ENCODE results near the gene ATP6V1G2.
"Not testable (repeated sequence)": the region's sequence is repeated elsewhere in the genome, so short reads cannot be mapped to it uniquely, and the experiment has no call there.

ATP6V1G2 gene

DNA sequence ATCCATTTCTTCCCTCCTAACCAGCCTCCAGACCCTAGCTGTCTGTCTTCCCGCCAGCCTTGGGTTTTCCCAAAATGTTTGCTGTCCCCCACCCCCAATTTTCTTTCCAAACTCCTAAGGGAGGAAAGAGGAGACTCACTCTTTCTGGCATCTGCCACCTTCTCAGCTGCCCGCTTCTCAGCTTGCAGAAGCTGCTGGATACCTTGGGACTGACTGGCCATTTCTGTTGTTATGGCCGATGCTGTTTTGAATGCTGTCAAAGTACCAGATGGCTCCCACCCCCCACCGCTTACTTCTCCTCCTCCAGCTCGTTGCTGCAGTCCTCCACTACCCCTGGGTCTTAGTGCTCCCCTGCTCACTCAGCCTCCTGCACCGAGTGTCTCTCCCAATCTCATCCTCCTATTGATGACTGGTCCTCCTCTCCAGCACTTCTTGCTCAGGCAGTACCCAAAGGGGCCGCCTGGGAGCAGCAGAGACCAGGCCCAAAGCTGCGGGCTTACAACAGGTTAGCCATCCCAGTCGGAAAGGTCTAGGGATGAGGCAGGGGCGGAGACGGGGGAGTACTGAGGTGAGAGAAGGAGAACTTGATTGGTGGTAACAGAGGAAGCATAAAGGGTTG lies at the start of gene ATP6V1G2:
Gene ATP6V1G2 (minus strand): TSS at position 270 of the 619 bp plus-strand sequence. CDS start 49 bp downstream, at position 221.
- DNase-seq (ENCODE audit: insufficient read length, low spot score): peak; percentile 87
- peak; percentile 69 for FAIRE-seq

DNA sequence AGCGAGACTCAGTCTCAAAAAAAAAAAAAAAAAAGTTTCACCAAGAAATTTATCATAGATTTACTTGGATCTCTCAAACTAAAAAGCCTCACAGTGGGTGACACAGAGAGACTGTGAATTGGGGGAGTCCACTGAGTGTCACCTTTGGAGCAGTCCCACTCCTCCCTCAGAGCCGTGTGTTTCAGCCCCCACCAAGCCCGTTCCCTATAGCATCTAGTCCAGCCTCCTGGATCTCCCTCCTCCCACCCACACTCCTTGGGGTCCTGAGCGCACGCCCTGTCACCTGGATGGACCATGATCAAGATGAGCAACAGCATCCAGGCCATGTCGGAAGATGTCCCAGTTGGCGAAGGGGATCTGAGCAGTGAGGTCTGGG lies 46.0 kb upstream of the ATP6V1G2 start:
- FAIRE-seq: no peak
- DNase-seq (ENCODE audit: insufficient read length, low spot score): no peak

DNA sequence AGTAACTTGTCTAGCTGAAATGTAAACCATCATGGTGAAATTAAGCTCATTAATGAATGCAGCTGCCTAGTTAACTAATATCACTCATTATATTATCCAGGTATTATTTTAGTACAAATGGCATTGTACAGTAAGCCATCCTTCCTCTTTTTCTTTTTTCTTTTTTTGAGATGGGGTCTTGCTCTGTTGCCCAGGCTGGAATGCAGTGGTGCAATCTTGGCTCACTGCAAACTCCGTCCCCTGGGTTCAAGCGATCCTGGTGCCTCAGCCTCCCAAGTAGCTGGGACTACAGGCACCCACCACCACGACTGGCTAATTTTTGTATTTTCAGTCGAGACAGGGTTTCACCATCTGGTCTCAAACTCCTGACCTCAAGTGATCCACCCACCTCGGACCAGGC lies 44.3 kb upstream of the ATP6V1G2 start:
- DNase-seq (ENCODE audit: insufficient read length, low spot score); FAIRE-seq: not testable (repeated sequence)

DNA sequence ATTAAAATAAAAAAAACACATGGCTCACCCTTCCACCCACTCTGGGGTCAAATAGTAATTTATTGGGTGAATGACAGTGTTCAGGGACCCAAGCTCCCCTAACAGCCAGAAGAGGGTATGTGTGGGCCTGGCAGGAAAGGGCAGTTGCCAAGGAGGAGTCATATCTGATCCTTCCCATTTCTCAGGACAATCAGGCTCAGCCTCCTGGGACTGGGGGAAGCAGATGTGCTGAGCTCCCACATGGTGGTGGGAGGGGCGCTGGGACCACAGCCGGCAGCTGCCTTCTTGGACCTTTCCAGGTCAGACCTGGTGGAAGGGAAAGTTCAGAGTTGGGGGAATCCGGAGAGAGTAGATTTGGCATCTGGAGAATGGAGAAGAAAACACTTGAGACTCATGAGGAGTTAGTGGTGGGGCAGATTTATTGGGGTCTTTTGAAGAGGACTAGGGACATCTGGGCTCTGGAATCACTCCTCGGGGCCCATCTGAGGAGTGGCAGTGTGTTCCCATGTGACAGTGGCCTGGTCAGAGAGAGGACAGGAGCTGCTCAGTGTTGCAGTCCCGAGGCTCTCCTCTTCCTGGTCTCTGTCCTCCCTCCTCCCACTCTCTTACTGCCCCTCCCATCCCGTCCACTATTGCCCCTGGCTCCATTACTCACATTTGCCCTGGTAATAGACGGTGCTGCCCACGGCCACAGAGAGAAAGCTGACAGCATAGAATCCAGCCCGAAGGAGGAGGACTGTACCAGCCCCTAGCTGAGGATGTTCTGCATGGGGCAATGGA lies 42.7 kb upstream of the ATP6V1G2 start:
- DNase-seq (ENCODE audit: insufficient read length, low spot score): no peak
- FAIRE-seq: no peak

DNA sequence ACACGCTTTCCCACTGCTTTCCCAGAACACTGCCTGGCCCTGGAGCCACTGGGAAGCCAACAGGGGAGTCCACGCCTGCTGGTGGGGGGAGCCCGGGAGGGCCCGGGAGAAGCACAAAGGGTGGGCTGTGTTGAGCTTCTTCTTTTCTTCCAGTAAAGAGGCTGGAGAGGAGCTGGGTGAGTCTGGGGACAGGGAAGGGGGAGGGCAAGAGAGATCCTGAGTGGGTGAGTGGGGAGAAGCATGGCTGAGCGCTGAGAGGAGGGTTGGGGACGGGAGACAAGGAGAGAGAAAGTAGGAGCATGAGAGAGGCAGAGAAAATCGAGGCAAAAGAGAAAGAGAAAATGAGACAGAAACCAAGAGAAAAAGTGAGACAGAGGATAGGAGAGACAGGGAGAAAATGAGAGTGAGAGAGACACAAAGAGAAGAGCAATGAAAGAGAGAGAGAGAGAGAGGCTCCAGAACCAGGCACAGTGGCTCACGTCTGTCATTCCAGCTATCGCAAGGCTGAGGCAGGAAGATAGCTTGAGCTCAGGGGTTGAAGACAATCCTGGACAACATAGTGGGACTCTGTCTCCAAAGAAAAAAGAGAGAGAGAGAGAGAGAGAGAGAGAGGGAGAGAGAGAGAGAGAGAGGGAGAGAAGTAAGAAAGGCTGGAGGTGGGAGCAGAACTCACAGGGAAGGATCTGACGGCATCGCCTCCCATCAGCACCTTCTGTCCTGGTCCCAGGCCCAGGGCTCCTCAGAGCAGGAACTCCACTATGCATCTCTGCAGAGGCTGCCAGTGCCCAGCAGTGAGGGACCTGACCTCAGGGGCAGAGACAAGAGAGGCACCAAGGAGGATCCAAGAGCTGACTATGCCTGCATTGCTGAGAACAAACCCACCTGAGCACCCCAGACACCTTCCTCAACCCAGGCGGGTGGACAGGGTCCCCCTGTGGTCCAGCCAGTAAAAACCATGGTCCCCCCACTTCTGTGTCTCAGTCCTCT lies 41.7 kb upstream of the ATP6V1G2 start:
- FAIRE-seq (no peak), DNase-seq (ENCODE audit: insufficient read length, low spot score) (no peak)

DNA sequence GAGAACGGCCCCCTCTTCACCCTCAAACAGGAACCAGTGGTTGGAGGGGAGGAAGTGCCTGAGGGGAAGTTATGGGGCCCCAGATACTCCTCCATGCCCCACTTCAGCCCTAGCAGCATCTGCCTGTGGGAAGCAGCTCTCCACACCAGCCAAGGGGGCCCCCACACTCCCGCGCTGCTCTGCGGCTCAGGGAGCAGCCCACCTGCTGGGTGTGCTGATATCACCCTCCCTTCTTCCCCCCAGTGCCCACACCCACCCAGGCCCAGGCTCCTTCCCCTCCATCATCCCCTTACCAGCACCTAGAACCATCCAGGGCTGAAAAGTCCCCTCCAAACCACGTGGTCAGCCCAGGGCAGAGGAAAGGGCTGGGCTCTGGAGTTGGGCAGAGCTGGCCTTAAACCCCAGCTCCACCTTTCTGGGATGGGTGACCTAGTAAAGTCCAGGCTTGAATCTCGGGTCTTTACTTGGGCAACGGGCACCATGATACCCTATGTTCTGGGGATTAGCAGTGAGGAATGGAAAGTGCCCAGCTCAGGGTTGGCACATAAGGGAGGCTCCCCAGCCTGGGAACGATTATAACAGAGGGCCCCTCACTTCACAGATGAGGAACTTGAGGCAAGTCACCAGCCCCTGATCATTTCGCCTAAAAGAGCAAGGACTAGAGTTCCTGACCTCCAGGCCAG lies 40.3 kb upstream of the ATP6V1G2 start:
- FAIRE-seq: no peak

DNA sequence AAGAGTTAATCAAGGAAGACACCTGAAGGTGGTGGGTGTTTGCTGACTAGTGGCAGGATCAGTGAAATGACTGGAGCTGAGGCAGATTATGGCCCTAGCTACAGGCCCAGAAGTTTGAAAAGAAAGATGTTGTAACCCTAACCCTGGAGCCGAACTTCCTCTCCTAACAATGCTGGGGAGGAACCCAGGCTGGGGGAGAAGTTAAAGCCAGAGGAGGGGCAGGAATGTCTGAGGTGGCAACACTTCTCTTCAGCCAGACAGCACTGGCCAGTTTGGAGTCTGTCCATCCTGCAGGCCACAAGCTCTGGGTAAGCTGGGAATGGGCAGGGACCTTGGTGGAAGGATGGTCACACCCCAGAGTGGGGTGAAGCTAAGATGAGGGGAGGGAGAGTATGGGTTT lies 39.6 kb upstream of the ATP6V1G2 start, which contains the start of gene LST1:
Gene LST1 (plus strand): TSS at position 270 of the 400 bp plus-strand sequence. CDS start 1,023 bp downstream, outside the sequence.
- FAIRE-seq (no peak), DNase-seq (ENCODE audit: insufficient read length, low spot score) (no peak)

More for the DNA sequence above, 40.3 kb upstream of the ATP6V1G2 start:
- no peak for DNase-seq (ENCODE audit: insufficient read length, low spot score)

DNA sequence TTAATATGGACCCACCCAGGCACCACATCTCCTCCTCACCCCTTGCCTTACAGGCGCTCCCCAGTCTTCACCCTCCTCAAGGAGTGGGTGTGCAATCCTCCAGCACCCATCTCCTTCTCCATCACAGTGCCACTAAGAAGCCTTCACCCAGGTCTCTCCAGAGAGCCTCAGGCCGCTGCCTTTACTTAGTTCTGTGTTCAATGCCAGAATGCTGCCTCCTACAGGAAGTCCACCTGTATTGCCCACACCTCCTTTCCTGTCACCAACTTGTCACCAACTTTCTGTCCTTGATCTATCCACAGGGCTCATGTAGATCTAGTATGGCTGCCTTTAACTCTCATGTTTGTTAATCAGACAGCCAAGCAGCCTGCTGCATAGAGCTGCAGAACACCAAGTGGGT lies 39.1 kb upstream of the ATP6V1G2 start:
- no peak for DNase-seq (ENCODE audit: insufficient read length, low spot score)
- peak; percentile 20 for FAIRE-seq

DNA sequence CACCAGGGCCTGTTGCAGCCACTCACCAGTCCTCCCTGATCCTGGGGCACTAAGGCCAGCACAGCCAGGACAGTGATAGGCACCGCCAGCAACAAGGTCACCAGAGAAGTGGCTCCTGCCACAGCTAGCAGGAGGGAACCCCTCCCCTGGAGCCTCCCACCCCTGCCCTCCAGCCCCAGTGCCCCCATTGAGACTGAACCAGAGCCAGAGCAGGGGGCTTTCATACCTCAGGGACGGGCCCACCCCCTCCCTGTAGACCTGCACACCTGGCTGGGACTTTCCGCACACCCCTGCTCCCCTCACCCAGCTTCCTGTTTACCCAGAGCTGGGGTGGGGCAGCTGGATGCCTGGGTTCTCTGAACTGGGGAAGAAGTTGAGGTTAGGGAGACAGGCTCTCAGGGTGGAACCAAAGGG lies 35.8 kb upstream of the ATP6V1G2 start, which contains the start of gene LTB:
Gene LTB (minus strand): TSS at position 195 of the 414 bp plus-strand sequence. CDS start 7 bp downstream, at position 188.
- no peak for FAIRE-seq
- DNase-seq (ENCODE audit: insufficient read length, low spot score): no peak

DNA sequence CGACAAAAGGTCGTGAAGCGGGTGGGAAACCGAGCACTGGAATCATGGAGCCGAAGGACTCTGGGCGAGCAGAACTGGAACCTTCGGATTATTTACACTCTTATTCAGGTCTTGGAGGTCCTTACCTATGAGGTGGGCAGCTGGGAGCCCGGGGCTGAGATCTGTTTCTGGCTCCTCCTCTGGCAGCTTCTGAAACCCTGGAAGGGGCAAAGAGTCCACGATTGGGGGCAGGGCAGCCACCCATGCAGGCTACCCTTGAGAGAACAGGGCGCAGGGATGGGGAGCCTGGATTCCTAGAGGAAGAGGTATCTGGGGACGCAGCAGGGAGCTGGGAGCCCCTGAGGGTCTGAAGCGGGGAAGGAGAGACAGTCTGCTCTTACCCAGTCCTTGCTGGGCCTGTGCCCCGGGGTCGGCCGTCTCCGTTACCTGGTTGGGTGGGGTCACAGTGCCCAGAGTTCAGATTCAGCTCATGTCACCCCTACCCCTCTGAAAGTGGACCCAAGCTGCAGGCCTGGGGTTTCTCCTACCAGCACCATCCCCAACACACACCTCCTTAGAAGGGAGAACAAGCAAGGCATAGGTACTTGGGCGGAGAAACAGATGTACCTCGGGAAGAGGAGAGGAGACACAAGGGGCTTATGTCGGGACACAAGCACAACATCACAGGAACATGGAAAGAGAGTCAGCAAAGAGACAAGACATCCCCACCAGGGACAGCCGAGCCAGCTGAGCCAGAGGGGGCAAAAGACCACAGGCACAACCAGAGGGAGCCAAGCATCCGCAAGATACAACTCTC lies 35.2 kb upstream of the ATP6V1G2 start:
- DNase-seq (ENCODE audit: insufficient read length, low spot score) (no peak), FAIRE-seq (no peak)

DNA sequence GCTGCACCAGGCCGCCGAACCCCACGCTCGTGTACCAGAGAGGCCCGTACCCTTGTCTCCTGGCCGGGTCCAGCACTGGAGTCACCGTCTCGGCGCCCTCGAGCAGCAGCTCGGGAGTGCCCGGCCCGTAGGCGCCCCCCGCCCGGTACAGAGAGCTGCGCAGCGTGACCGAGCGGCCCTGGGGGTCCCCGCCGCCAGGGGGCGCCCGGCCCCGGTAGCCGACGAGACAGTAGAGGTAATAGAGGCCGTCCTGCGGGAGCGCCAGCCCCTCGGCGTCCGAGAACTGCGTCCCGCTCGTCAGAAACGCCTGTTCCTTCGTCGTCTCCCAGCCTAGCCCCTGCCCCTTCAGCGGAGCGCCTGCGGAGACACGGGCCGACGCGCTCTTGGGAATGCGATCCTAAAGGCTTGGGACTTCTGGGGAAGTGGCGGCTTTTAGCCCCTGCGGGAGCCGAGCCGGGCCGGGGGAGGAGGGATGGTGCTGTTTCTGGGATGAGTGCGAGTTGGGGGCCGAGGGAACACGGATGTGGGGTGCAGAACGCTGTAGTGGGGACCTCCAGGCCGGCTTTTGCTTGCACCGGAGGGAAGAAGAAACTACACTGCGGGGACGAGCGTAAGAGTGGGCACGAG lies 34.5 kb upstream of the ATP6V1G2 start:
- peak; percentile 90 for DNase-seq (ENCODE audit: insufficient read length, low spot score)
- FAIRE-seq: no peak

DNA sequence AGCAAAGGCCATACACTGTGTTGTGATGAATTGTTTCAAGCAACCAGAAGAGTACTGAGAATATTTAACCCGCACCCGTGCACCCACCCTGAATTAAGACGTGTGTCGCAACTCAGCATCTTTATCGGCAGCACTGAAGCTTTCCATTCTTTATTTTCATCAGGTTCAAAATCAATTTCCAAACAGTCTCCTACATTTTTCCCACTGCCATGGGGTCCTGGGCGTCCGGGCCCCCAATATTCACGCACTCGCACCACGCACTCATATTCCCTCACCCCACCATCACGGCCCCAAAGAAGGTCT lies 34.0 kb upstream of the ATP6V1G2 start:
- no peak for FAIRE-seq
- no peak for DNase-seq (ENCODE audit: insufficient read length, low spot score)

DNA sequence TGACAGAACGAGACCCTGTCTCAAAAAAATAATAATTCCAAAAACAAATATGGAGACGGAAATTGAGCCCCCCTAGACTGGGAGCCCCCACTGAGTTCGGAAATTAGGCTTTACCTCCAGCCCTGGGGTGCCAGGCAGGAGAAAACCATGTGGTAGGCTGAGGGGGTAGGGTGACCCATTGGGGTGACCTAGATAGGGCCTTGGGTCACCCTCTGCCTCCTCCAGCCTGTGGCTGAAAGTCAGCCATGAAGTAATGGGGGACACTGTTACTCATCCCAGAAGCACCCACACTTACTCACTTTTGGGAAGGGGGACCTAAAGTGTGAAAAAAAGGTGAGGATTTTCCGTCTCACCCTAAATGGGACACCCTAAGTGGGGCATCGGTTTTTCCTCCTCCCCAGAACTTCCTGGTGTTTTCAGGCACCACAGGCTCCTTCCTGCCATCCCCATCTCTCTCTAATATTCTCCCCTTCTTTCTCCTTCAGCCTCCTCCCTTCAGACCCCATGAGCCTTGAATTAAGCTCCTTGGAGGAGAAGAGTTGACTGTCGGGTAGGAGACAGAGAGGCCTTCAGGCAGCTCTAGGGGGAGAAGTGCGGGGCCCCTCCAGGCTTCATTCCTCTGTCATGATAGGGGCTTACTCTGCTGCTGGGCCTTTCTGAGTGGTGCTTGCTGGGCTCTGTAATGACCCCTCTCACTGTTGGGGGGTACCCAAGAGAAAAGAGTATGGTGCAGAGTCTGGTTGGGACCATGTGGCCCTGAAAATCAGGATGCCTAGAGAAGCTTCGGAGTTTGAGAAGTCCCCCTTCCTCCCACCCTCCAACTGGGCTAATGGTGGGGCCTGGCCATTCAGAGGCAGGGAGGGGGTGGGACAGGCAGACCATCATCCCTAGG lies 33.4 kb upstream of the ATP6V1G2 start:
- FAIRE-seq (no peak), DNase-seq (ENCODE audit: insufficient read length, low spot score) (no peak)

DNA sequence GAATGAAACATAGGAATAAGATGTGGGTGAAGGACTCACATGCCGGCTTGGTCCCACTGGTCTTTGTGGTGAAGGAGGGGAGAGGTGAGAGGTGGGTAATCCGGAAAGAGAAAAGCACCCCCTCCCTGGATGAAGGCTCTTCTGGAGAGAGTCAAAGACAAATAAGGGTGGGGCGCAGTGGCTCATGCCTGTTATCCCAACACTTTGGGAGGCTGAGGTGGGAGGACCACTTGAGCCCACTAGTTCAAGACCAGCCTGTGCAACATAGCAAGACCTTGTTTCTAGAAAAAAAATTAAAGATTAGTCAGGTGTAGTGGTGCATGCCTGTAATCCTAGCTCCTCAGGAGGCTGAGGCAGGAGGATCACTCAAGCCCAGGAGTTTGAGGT lies 32.7 kb upstream of the ATP6V1G2 start:
- FAIRE-seq: no peak
- no peak for DNase-seq (ENCODE audit: insufficient read length, low spot score)

DNA sequence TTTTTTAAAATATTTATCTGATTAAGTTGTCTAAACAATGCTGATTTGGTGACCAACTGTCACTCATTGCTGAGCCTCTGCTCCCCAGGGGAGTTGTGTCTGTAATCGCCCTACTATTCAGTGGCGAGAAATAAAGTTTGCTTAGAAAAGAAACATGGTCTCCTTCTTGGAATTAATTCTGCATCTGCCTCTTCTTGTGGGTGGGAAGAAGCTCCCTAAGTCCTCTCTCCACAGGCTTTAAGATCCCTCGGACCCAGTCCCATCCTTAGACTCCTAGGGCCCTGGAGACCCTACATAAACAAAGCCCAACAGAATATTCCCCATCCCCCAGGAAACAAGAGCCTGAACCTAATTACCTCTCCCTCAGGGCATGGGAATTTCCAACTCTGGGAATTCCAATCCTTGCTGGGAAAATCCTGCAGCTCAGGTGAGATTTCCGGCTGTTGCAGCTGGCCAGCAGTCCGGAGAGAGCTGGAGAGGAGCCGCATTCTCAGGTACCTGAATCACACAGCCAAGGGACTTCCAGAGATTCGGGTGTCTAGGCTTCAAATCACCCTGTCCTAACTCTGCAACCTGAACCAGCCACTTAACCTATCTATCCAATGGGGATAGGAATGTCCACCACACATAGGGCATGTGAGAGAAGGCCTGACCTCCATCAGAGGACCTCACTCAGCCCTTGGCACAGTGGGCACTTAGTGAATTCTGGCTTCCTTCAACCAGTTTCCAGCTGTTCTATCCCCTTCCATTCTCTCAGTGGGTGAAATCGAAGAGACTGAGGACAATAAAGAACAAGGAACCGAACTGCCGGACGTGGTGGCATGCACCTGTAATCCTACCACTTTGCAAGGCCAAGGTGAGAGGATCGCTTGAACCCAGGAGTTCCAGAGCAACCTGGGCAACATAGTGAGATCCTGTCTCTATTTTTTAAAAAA lies 32.0 kb upstream of the ATP6V1G2 start:
- DNase-seq (ENCODE audit: insufficient read length, low spot score): no peak

DNA sequence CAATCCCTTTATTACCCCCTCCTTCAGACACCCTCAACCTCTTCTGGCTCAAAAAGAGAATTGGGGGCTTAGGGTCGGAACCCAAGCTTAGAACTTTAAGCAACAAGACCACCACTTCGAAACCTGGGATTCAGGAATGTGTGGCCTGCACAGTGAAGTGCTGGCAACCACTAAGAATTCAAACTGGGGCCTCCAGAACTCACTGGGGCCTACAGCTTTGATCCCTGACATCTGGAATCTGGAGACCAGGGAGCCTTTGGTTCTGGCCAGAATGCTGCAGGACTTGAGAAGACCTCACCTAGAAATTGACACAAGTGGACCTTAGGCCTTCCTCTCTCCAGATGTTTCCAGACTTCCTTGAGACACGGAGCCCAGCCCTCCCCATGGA lies 31.2 kb upstream of the ATP6V1G2 start:
- DNase-seq (ENCODE audit: insufficient read length, low spot score) (no peak), FAIRE-seq (no peak)

More for the DNA sequence above, 32.0 kb upstream of the ATP6V1G2 start:
- no peak for FAIRE-seq

DNA sequence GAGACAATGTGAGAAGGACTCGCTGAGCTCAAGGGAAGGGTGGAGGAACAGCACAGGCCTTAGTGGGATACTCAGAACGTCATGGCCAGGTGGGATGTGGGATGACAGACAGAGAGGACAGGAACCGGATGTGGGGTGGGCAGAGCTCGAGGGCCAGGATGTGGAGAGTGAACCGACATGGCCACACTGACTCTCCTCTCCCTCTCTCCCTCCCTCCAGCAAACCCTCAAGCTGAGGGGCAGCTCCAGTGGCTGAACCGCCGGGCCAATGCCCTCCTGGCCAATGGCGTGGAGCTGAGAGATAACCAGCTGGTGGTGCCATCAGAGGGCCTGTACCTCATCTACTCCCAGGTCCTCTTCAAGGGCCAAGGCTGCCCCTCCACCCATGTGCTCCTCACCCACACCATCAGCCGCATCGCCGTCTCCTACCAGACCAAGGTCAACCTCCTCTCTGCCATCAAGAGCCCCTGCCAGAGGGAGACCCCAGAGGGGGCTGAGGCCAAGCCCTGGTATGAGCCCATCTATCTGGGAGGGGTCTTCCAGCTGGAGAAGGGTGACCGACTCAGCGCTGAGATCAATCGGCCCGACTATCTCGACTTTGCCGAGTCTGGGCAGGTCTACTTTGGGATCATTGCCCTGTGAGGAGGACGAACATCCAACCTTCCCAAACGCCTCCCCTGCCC lies 30.6 kb upstream of the ATP6V1G2 start:
- FAIRE-seq (no peak), DNase-seq (ENCODE audit: insufficient read length, low spot score) (no peak)
